Measurements from ENCODE around the gene PKIB. TPM values are rescaled to one million over a fixed set of nuclear protein-coding genes. Genes with fewer than 3 reads are reported as not detected.
A peak's percentile ranks its signal among the peaks of the same experiment; 100 is the strongest.
"Not testable (repeated sequence)": the region's sequence is repeated elsewhere in the genome, so short reads cannot be mapped to it uniquely, and the experiment has no call there.

PKIB gene
- total RNA-seq, 4 donors from 2014 or later = 0.90 to 5.7 (median 2.0) TPM; not detected in 1

DNA sequence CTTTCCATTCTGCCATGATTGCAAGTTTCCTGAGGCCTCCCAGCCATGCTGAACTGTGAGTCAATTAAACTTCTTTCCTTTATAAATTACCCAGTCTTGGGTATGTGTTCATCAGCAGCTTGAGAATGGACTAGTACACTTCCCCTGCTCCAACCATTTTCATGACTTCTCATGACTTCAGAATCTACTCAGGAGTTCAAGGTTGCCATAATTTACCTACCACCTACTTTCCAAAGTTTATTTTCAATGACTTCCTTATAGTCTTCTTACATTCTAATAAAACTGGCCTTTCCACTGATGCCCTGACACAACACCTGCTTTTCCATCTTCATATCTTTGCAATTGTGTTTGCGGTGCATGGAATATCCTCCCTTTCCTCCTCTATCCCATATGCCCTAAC, 31.2 kb upstream of the PKIB start:
- H3K4me1 ChIP-seq = no peaks in the 10 kb centered on the region
- H3K4me3 ChIP-seq = no peak overlapping the region
- no peaks in the 10 kb centered on the region for H3K9me3 ChIP-seq
- H3K36me3 ChIP-seq = no peaks in the 10 kb centered on the region
- DNase-seq (ENCODE audit: low spot score in 2 of 2) = no peak
- H3K27ac ChIP-seq = no peak overlapping the region
- H3K27me3 ChIP-seq = no peaks in the 10 kb centered on the region
- 98 to 100% methylated on average over 1 of the region's 1 CpG for WGBS, 2 donors
- TF ChIP-seq, protein P1, sequence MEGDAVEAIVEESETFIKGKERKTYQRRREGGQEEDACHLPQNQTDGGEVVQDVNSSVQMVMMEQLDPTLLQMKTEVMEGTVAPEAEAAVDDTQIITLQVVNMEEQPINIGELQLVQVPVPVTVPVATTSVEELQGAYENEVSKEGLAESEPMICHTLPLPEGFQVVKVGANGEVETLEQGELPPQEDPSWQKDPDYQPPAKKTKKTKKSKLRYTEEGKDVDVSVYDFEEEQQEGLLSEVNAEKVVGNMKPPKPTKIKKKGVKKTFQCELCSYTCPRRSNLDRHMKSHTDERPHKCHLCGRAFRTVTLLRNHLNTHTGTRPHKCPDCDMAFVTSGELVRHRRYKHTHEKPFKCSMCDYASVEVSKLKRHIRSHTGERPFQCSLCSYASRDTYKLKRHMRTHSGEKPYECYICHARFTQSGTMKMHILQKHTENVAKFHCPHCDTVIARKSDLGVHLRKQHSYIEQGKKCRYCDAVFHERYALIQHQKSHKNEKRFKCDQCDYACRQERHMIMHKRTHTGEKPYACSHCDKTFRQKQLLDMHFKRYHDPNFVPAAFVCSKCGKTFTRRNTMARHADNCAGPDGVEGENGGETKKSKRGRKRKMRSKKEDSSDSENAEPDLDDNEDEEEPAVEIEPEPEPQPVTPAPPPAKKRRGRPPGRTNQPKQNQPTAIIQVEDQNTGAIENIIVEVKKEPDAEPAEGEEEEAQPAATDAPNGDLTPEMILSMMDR (IDR thresholded peaks at IDR 0.05) = no peak
- TF ChIP-seq EP300 (IDR thresholded peaks at IDR 0.05) = no peak

DNA sequence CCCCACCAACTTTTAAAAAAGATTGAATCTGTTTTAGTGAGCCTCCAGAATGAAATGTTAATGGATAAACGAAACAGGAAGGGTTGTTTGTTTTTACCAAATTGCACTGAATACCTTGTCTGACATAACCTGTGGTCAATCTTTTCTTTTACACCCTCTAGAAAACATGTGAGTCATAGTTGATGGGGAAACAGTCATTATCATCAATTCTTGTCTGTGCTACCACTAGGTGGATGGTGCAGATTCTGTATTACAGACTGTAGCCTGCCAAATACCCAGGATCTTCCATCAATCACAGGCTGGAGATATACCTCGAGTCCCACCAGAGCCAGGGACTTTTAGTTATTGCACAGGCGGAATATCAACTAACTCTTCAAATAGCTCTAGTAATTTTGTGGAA, 29.5 kb upstream of the PKIB start:
- WGBS, 2 donors = 82% methylated on average over 3 of the region's 3 CpGs
- no peak for TF ChIP-seq EP300 (IDR thresholded peaks at IDR 0.05)
- TF ChIP-seq, protein P1 (IDR thresholded peaks at IDR 0.05) = no peak
- H3K4me3 ChIP-seq = no peak overlapping the region
- DNase-seq (ENCODE audit: low spot score in 2 of 2) = no peak
- H3K27ac ChIP-seq = no peak overlapping the region
- no peaks in the 10 kb centered on the region for H3K36me3 ChIP-seq
- H3K9me3 ChIP-seq = no peaks in the 10 kb centered on the region
- no peaks in the 10 kb centered on the region for H3K27me3 ChIP-seq
- no peaks in the 10 kb centered on the region for H3K4me1 ChIP-seq

DNA sequence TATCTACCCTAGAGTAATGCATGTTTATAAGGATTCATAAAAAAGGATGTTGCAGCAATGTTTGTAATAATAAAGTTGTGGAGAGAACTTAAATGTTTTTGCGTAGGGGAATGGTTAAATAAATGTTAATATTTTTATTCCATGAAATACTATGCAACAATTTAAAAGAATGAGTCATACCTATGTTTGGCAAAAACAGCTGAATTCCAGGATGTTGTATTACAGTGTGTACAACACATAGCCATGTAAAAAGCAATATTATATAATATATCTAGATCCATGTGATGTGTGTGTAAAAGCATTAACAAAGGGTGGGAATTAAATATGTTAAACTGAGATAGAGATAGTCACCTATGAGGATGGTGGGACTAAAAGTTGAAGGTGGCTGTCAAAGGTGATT, 21.1 kb upstream of the PKIB start:
- 94 to 96% methylated on average over 1 of the region's 1 CpG for WGBS, 2 donors
- DNase-seq (ENCODE audit: low spot score in 2 of 2) = no peak
- Histone ChIP-seq H3K4me1 (no peaks in the 10 kb centered on the region), H3K4me3 (no peak overlapping the region), H3K36me3 (no peaks in the 10 kb centered on the region), H3K27ac (no peak overlapping the region), H3K27me3 (no peaks in the 10 kb centered on the region), H3K9me3 (no peaks in the 10 kb centered on the region)
- no peak for TF ChIP-seq EP300 (IDR thresholded peaks at IDR 0.05)
- no peak for TF ChIP-seq POLR2A (IDR thresholded peaks at IDR 0.05)
- TF ChIP-seq, protein P1 (IDR thresholded peaks at IDR 0.05) = no peak

DNA sequence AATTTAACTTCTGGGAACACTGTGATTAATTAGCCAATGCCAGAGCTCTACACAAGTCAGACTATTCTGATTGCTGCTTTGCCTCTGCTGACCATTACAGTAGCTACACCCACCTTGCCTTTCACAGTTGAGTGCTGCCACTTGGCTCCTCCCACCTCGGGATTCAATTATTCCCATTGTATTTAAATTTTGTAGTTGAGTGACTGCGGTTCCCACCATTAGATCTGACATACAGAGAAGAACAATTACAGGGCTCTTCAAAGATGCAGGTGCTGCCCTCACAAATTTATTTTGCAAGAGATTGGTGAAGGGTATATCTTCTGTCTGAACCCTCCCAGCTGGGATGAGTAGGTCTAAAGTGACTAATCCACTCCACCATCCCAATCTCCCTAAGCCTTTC, 11.9 kb upstream of the PKIB start:
- 73 to 75% methylated on average over 2 of the region's 2 CpGs for WGBS, 2 donors
- not testable (repeated sequence) for H3K27ac ChIP-seq; H3K4me3 ChIP-seq; H3K27me3 ChIP-seq; H3K36me3 ChIP-seq; DNase-seq (ENCODE audit: low spot score in 2 of 2); H3K4me1 ChIP-seq
- peaks cover 0 to 21% (median 0%) of the 10 kb centered on the region in 4 donors for H3K9me3 ChIP-seq

DNA sequence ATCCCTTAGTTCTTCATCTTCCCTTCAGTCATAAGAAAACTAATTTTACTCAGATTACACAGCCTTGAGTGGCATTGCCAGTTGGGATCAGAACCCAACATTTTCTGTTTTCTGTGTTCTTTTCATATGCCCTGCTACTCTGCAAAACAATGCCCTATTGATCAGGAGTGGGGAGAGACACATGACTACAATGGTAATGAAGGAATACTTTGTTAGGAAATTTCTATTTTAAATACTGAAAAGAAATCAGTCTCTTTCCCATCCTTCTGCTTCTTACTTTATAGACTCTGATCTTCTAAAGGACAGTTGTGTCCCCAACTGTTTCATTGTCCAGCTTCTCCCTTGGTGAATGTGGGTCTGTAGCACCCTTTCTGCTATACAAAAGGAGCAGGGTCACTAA, 5.5 kb upstream of the PKIB start:
- no peak overlapping the region for H3K4me3 ChIP-seq
- peaks cover 0 to 4% (median 2%) of the 10 kb centered on the region in 4 donors for H3K4me1 ChIP-seq
- peak overlapping the region in 1 of 4 donors; percentile 51 for H3K27ac ChIP-seq
- no peaks in the 10 kb centered on the region for H3K36me3 ChIP-seq
- no peaks in the 10 kb centered on the region for H3K27me3 ChIP-seq
- TF ChIP-seq, protein P1 (IDR thresholded peaks at IDR 0.05) = no peak
- TF ChIP-seq POLR2A (IDR thresholded peaks at IDR 0.05) = no peak
- no peak for TF ChIP-seq EP300 (IDR thresholded peaks at IDR 0.05)
- DNase-seq (ENCODE audit: low spot score in 2 of 2) = no peak
- H3K9me3 ChIP-seq = no peaks in the 10 kb centered on the region
